SK-N-SH (cell line): ENCODE results near the gene ZNF827.

Experiments used
- ELF1 ChIP-seq: IDR thresholded peaks from 2 replicates; pipeline ENCODE4 v1.4.0; 2012
- POLR2AphosphoS5 ChIP-seq: IDR thresholded peaks from 2 replicates; pipeline ENCODE4 v1.6.1; 2012; ENCODE audit warnings: low read depth, low read length
- RXRA ChIP-seq: IDR thresholded peaks from 2 replicates; pipeline ENCODE4 v1.4.0; 2012; ENCODE audit warnings: low read depth, mild to moderate bottlenecking, borderline replicate concordance
- TCF12 ChIP-seq: IDR thresholded peaks from 2 replicates; pipeline ENCODE4 v1.4.0; 2012

DNA sequence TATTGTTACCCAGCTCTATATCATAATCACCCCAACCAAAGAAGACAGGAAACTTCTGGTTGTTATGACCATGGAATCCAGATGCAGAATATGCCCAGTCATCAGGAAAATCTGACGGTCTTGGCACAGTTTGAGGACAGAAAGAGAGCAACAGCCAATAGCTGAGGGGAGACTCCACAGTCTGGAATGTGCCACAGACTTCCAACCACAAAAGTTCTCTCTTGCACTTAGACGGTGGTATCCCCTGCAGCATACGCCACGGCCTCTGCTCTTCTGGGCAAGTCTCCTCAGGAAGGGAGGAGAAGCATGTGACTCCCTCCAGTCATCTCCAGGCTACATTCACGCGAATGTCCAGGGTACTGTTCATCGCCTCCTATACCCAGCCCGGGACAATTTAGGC lies 18.4 kb downstream of the ZNF827 start:
- no peak for TF ChIP-seq POLR2AphosphoS5
- TF ChIP-seq TCF12: peak; percentile 44; the same call in 1 of the 2 replicates
- no peak for TF ChIP-seq ELF1
- TF ChIP-seq RXRA: no peak
